ENCODE results near the gene OR51M1.
"Not testable (repeated sequence)": the region's sequence is repeated elsewhere in the genome, so short reads cannot be mapped to it uniquely, and the experiment has no call there.

DNA sequence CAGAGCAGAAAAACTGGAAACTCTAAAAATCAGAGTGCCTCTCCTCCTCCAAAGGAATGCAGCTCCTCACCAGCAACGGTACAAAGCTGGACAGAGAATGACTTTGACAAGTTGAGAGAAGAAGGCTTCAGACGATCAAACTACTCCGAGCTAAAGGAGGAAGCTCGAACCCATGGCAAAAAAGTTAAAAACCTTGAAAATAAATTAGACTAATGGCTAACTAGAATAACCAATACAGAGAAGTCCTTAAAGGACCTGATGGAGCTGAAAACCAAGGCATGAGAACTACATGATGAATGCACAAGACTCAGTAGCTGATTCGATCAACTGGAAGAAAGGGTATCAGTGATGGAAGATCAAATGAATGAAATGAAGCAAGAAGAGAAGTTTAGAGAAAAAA, 27.6 kb upstream of the OR51M1 start:
- not testable (repeated sequence) for TF ChIP-seq ZKSCAN8 (CRISPR knock-in tag; IDR thresholded peaks at IDR 0.05; ENCODE audit: borderline replicate concordance); TAF1 (CRISPR knock-in tag; IDR thresholded peaks at IDR 0.05); XRCC5 (optimal IDR thresholded peaks at IDR 0.05; ENCODE audit: low read length); ZSCAN30 (CRISPR knock-in tag; IDR thresholded peaks at IDR 0.05); TGIF2 (CRISPR knock-in tag; IDR thresholded peaks at IDR 0.05); ZNF335 (CRISPR knock-in tag; IDR thresholded peaks at IDR 0.05); U2AF1 (optimal IDR thresholded peaks at IDR 0.05; ENCODE audit: low read depth, low read length)
- TF ChIP-seq, protein P1, sequence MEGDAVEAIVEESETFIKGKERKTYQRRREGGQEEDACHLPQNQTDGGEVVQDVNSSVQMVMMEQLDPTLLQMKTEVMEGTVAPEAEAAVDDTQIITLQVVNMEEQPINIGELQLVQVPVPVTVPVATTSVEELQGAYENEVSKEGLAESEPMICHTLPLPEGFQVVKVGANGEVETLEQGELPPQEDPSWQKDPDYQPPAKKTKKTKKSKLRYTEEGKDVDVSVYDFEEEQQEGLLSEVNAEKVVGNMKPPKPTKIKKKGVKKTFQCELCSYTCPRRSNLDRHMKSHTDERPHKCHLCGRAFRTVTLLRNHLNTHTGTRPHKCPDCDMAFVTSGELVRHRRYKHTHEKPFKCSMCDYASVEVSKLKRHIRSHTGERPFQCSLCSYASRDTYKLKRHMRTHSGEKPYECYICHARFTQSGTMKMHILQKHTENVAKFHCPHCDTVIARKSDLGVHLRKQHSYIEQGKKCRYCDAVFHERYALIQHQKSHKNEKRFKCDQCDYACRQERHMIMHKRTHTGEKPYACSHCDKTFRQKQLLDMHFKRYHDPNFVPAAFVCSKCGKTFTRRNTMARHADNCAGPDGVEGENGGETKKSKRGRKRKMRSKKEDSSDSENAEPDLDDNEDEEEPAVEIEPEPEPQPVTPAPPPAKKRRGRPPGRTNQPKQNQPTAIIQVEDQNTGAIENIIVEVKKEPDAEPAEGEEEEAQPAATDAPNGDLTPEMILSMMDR (CRISPR knock-in tag; IDR thresholded peaks at IDR 0.05) = not testable (repeated sequence)
- TF ChIP-seq, protein P2, sequence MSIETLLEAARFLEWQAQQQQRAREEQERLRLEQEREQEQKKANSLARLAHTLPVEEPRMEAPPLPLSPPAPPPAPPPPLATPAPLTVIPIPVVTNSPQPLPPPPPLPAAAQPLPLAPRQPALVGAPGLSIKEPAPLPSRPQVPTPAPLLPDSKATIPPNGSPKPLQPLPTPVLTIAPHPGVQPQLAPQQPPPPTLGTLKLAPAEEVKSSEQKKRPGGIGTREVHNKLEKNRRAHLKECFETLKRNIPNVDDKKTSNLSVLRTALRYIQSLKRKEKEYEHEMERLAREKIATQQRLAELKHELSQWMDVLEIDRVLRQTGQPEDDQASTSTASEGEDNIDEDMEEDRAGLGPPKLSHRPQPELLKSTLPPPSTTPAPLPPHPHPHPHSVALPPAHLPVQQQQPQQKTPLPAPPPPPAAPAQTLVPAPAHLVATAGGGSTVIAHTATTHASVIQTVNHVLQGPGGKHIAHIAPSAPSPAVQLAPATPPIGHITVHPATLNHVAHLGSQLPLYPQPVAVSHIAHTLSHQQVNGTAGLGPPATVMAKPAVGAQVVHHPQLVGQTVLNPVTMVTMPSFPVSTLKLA (IDR thresholded peaks at IDR 0.05) = not testable (repeated sequence)
- TF ChIP-seq, protein P3, sequence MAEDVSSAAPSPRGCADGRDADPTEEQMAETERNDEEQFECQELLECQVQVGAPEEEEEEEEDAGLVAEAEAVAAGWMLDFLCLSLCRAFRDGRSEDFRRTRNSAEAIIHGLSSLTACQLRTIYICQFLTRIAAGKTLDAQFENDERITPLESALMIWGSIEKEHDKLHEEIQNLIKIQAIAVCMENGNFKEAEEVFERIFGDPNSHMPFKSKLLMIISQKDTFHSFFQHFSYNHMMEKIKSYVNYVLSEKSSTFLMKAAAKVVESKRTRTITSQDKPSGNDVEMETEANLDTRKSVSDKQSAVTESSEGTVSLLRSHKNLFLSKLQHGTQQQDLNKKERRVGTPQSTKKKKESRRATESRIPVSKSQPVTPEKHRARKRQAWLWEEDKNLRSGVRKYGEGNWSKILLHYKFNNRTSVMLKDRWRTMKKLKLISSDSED (CRISPR knock-in tag; IDR thresholded peaks at IDR 0.05) = not testable (repeated sequence)
- TF ChIP-seq, protein P4, sequence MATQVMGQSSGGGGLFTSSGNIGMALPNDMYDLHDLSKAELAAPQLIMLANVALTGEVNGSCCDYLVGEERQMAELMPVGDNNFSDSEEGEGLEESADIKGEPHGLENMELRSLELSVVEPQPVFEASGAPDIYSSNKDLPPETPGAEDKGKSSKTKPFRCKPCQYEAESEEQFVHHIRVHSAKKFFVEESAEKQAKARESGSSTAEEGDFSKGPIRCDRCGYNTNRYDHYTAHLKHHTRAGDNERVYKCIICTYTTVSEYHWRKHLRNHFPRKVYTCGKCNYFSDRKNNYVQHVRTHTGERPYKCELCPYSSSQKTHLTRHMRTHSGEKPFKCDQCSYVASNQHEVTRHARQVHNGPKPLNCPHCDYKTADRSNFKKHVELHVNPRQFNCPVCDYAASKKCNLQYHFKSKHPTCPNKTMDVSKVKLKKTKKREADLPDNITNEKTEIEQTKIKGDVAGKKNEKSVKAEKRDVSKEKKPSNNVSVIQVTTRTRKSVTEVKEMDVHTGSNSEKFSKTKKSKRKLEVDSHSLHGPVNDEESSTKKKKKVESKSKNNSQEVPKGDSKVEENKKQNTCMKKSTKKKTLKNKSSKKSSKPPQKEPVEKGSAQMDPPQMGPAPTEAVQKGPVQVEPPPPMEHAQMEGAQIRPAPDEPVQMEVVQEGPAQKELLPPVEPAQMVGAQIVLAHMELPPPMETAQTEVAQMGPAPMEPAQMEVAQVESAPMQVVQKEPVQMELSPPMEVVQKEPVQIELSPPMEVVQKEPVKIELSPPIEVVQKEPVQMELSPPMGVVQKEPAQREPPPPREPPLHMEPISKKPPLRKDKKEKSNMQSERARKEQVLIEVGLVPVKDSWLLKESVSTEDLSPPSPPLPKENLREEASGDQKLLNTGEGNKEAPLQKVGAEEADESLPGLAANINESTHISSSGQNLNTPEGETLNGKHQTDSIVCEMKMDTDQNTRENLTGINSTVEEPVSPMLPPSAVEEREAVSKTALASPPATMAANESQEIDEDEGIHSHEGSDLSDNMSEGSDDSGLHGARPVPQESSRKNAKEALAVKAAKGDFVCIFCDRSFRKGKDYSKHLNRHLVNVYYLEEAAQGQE (IDR thresholded peaks at IDR 0.05; ENCODE audit: borderline replicate concordance in 1 of 2, low read depth in 1 of 2, low read length in 2 of 2) = not testable (repeated sequence)
- TF ChIP-seq, protein P5, sequence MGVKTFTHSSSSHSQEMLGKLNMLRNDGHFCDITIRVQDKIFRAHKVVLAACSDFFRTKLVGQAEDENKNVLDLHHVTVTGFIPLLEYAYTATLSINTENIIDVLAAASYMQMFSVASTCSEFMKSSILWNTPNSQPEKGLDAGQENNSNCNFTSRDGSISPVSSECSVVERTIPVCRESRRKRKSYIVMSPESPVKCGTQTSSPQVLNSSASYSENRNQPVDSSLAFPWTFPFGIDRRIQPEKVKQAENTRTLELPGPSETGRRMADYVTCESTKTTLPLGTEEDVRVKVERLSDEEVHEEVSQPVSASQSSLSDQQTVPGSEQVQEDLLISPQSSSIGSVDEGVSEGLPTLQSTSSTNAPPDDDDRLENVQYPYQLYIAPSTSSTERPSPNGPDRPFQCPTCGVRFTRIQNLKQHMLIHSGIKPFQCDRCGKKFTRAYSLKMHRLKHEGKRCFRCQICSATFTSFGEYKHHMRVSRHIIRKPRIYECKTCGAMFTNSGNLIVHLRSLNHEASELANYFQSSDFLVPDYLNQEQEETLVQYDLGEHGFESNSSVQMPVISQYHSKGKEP (CRISPR knock-in tag; IDR thresholded peaks at IDR 0.05) = not testable (repeated sequence)
- TF ChIP-seq, protein P6, sequence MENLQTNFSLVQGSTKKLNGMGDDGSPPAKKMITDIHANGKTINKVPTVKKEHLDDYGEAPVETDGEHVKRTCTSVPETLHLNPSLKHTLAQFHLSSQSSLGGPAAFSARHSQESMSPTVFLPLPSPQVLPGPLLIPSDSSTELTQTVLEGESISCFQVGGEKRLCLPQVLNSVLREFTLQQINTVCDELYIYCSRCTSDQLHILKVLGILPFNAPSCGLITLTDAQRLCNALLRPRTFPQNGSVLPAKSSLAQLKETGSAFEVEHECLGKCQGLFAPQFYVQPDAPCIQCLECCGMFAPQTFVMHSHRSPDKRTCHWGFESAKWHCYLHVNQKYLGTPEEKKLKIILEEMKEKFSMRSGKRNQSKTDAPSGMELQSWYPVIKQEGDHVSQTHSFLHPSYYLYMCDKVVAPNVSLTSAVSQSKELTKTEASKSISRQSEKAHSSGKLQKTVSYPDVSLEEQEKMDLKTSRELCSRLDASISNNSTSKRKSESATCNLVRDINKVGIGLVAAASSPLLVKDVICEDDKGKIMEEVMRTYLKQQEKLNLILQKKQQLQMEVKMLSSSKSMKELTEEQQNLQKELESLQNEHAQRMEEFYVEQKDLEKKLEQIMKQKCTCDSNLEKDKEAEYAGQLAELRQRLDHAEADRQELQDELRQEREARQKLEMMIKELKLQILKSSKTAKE (CRISPR knock-in tag; IDR thresholded peaks at IDR 0.05; ENCODE audit: borderline replicate concordance) = not testable (repeated sequence)

All from HepG2 (cell line).